PC-3 (cell line): ENCODE measurements around the gene BRF1.

Source experiments
- EZH2 ChIP-seq: fragments of 300-600 bp; sonication (generic); IDR thresholded peaks from one replicate; pipeline ENCODE4 v1.6.1; 2017; ENCODE audit warnings: antibody characterized with exemption, mild to moderate bottlenecking, low read length; ENCODE audit not compliant: unreplicated experiment
- EZH2phosphoT487 ChIP-seq: fragments of 300-600 bp; sonication (generic); IDR thresholded peaks from 2 replicates; pipeline ENCODE4 v1.6.1; 2018; ENCODE audit warnings: mild to moderate bottlenecking, antibody characterized with exemption, low read length, borderline replicate concordance
- TF ChIP-seq, protein P1 (sequence below): fragments of 300-600 bp; sonication (generic); conservative IDR thresholded peaks from 2 replicates; pipeline ENCODE4 v1.5.1; 2017; ENCODE audit warnings: antibody characterized with exemption, low read depth, mild to moderate bottlenecking, low read length

DNA sequence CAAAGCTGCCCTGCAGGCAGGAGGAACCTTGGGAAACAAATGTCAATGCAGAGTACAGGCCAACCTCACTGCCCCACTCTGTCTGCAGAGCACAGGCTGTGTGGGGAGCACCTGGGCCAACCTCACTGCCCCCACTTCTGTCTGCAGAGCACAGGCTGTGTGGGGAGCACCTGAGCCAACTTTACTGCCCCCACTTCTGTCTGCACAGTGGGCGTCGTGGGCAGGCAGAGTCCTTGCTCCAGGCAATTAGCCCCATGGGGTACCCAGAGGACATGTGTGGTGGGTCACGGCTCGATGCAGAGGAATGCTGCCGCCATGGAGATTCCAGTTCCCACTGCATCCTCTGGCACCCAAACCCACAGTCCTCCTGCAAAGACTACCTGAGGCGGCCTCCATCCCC is 26.2 kb downstream of the BRF1 start:
- TF ChIP-seq, protein P1, sequence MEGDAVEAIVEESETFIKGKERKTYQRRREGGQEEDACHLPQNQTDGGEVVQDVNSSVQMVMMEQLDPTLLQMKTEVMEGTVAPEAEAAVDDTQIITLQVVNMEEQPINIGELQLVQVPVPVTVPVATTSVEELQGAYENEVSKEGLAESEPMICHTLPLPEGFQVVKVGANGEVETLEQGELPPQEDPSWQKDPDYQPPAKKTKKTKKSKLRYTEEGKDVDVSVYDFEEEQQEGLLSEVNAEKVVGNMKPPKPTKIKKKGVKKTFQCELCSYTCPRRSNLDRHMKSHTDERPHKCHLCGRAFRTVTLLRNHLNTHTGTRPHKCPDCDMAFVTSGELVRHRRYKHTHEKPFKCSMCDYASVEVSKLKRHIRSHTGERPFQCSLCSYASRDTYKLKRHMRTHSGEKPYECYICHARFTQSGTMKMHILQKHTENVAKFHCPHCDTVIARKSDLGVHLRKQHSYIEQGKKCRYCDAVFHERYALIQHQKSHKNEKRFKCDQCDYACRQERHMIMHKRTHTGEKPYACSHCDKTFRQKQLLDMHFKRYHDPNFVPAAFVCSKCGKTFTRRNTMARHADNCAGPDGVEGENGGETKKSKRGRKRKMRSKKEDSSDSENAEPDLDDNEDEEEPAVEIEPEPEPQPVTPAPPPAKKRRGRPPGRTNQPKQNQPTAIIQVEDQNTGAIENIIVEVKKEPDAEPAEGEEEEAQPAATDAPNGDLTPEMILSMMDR: no peak
- TF ChIP-seq EZH2 (no peak), EZH2phosphoT487 (no peak)
